ENCODE data around the gene PTPN14. TPM values are rescaled to one million over a fixed set of nuclear protein-coding genes. Genes with fewer than 3 reads are reported as not detected.

The PTPN14 gene
- total RNA-seq, 2 donors from 2014 or later: 9.8 to 11.8 TPM

DNA sequence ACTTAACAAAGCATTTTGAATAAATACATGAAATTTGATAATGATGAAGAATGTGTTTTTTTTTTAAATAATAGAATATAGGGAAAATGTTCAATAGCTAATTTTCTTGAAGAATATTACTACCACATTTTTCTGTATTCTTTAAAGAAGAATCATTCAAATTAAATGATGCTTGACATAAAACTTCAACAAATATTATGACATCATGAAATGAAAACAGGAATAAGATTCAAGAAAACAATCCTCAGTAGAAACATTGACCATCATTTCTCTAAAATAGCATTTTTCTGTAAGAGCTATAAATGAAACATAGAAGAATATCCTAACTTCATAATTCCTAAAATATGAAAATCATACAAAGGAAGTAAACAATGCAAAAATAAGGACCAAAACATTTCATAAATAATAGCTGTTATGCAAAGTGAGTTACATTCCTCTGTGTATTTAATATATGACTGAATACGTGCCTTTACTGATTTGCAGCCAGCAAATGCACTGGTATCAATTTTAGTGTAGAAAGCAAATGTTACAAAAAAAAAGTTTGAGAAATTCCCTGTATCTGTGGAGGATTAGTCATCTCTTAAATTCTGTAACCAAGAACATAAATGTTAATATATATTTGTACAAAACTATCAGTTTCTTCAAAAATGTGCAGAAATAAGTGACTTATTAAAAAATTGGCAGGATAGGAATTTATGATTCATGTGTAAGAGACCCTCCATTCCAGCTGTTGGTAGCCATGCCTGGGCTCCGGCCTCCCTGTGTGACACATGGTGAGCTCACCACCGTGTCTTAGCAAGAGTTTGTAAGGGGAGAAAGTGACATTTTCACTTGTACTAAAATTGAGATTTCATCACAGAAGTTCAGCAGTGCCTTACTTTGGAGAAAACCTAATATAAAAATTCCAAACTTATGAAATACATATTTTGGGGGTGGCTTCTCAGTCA lies 15.0 kb upstream of the PTPN14 start:
- DNase-seq: no peak
- peaks cover under 1% of the 10 kb centered on the region for H3K4me1 ChIP-seq
- no peak overlapping the region for H3K9ac ChIP-seq (ENCODE audit: low read depth in 2 of 2, low read length in 2 of 2)
- H3K27me3 ChIP-seq: no peaks in the 10 kb centered on the region
- TF ChIP-seq, protein P1, sequence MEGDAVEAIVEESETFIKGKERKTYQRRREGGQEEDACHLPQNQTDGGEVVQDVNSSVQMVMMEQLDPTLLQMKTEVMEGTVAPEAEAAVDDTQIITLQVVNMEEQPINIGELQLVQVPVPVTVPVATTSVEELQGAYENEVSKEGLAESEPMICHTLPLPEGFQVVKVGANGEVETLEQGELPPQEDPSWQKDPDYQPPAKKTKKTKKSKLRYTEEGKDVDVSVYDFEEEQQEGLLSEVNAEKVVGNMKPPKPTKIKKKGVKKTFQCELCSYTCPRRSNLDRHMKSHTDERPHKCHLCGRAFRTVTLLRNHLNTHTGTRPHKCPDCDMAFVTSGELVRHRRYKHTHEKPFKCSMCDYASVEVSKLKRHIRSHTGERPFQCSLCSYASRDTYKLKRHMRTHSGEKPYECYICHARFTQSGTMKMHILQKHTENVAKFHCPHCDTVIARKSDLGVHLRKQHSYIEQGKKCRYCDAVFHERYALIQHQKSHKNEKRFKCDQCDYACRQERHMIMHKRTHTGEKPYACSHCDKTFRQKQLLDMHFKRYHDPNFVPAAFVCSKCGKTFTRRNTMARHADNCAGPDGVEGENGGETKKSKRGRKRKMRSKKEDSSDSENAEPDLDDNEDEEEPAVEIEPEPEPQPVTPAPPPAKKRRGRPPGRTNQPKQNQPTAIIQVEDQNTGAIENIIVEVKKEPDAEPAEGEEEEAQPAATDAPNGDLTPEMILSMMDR (IDR thresholded peaks at IDR 0.05): no peak
- H3K27ac ChIP-seq: no peak overlapping the region
- no peaks in the 10 kb centered on the region for H3K9me3 ChIP-seq
- intact Hi-C loops (cut with DNase I): no loop called here
- H3K36me3 ChIP-seq: no peaks in the 10 kb centered on the region
- no peak overlapping the region for H3K4me3 ChIP-seq

DNA sequence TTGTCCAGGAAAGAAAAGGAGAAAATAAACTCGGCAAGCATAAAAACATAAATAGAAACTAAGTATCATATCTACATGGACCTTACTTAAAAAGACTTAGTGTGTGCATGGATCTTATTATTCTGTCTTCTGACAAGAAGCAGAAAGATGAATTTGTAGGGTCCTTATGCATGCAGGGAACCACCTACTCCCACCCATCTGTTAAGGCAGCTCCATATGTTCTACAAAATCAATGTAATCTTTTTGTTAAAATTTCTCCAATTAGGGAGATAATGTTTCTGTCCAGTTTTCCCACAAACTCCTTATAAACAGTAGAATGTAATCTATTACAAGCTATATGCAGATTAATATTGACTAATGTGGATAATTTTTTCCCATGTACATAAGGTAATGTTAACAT lies 13.9 kb upstream of the PTPN14 start:
- no peaks in the 10 kb centered on the region for H3K27me3 ChIP-seq
- DNase-seq: no peak
- H3K4me1 ChIP-seq: no peaks in the 10 kb centered on the region
- H3K9ac ChIP-seq (ENCODE audit: low read depth in 2 of 2, low read length in 2 of 2): no peak overlapping the region
- no peaks in the 10 kb centered on the region for H3K9me3 ChIP-seq
- no peaks in the 10 kb centered on the region for H3K36me3 ChIP-seq
- no peak overlapping the region for H3K27ac ChIP-seq
- TF ChIP-seq, protein P1 (IDR thresholded peaks at IDR 0.05): no peak
- intact Hi-C loops (cut with DNase I): no loop called here
- H3K4me3 ChIP-seq: no peak overlapping the region

DNA sequence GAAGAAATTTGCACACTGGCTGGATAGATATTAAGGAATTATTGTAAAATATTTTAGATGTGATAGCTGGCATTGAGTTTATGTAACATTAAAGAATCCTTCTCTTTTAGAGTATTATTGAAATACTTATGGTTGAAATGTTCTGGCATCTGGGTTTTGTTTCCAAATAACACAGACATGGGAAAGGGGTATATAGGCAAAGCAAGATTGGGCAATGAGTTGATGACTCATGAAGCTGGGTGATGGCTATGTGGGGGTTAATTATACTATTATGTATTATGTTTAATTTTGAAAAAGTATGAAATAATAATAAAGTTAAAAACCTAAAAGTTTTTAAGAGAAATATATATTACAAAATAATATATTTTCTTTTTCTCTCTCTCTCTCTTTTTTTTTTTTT lies 12.5 kb upstream of the PTPN14 start:
- H3K9ac ChIP-seq (ENCODE audit: low read depth in 2 of 2, low read length in 2 of 2): no peak overlapping the region
- TF ChIP-seq, protein P1 (IDR thresholded peaks at IDR 0.05): no peak
- no peak overlapping the region for H3K27ac ChIP-seq
- H3K27me3 ChIP-seq: no peaks in the 10 kb centered on the region
- no peaks in the 10 kb centered on the region for H3K4me1 ChIP-seq
- intact Hi-C loops (cut with DNase I): no loop called here
- no peak overlapping the region for H3K4me3 ChIP-seq
- no peaks in the 10 kb centered on the region for H3K36me3 ChIP-seq
- no peaks in the 10 kb centered on the region for H3K9me3 ChIP-seq
- DNase-seq: no peak

DNA sequence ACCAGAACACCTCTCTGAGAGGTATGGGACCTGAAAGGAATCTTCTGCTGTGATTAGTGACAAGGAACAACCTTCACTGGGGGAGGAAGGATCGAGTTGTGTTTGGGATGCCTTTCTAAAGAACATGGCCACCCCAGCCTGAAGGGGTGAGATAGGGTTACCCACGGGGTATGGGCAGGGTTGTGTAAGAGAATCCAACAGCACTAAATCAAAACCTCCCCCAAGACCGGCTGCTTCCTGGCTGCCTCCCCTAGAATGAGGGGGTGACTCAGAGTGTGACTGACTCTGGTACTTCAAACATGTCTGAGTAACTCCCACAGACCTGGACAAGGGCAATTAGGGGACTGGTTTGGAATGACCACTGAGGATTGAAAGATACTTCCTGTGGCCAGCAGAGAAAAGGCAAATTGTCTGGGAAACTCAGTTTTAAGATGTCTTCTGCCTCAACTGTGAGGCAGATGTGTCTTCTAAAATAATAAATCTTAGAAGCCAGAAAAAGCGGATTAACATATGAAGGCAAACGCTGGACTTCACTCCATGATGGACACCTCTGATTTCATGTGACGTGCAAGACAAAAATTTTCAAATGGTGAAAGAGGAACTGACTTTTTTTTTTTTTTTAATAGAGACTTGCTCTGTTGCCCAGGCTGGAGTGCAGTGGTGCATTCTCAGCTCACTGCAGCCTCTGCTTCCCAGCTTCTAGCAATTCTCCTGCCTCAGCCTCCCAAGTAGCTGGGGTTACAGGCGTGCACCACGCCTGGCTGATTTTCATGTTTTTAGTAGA lies 6.7 kb upstream of the PTPN14 start:
- Histone ChIP-seq H3K9me3 (no peaks in the 10 kb centered on the region), H3K4me3 (no peak overlapping the region), H3K9ac (ENCODE audit: low read depth in 2 of 2, low read length in 2 of 2) (no peak overlapping the region), H3K36me3 (no peaks in the 10 kb centered on the region), H3K4me1 (no peaks in the 10 kb centered on the region), H3K27me3 (no peaks in the 10 kb centered on the region), H3K27ac (no peak overlapping the region)
- DNase-seq: no peak
- TF ChIP-seq, protein P1 (IDR thresholded peaks at IDR 0.05): no peak
- intact Hi-C loops (cut with DNase I): no loop called here

DNA sequence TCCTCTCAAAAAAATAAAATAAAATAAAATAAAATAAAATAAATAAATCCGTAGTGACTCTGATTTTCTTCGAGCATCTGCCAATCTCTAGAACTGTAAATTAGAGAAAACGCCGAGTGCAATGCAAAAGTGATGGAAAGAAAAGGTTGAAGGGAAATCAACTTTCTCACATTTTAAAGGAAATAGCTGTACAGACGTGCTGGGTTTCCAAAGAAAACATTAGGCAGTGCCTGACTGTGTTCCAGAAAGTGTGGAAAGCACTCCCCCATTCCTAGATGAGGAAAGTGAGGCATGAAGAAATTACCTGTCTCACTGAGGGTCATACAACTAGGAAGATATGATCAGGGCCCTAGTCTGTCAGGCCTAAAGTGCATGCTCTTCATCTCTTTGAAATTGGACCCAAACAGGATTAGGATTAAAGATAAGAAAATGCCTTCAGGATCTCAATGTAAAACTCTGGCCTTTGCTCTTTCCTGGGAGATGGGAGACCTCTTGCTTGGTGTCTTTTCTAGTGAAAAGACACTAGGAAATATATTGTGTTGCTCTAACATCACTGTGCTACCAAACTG lies 1.8 kb upstream of the PTPN14 start:
- no peak overlapping the region for H3K27ac ChIP-seq
- H3K4me3 ChIP-seq: no peak overlapping the region
- no peaks in the 10 kb centered on the region for H3K4me1 ChIP-seq
- no peak overlapping the region for H3K9ac ChIP-seq (ENCODE audit: low read depth in 2 of 2, low read length in 2 of 2)
- no peaks in the 10 kb centered on the region for H3K36me3 ChIP-seq
- TF ChIP-seq, protein P1 (IDR thresholded peaks at IDR 0.05): no peak
- DNase-seq: no peak
- H3K27me3 ChIP-seq: no peaks in the 10 kb centered on the region
- intact Hi-C loops (cut with DNase I): no loop called here
- H3K9me3 ChIP-seq: no peaks in the 10 kb centered on the region
